ENCODE measurements around the gene FAM89B.

The FAM89B gene

GRCh38 chr11:65592858-65593517 is 20.6 kb downstream of the FAM89B start:
- no peak for DNase-seq
- Mint-ChIP-seq H3K4me3 (peak overlapping the region; percentile 62), H3K27me3 (ENCODE audit: low read depth, poor library complexity) (peaks cover 47% of the 10 kb centered on the region), H3K27ac (no peak overlapping the region), H3K36me3 (ENCODE audit: low read depth) (peaks cover 10% of the 10 kb centered on the region), H3K4me1 (peaks cover 51% of the 10 kb centered on the region), H3K9me3 (no peaks in the 10 kb centered on the region)
- no peak for TF ChIP-seq CTCF (IDR thresholded peaks at IDR 0.05)

GRCh38 chr11:65593518-65594414 is 21.4 kb downstream of the FAM89B start:
- peak; percentile 64 for TF ChIP-seq CTCF (IDR thresholded peaks at IDR 0.05)
- peaks cover 43% of the 10 kb centered on the region for H3K27me3 Mint-ChIP-seq (ENCODE audit: low read depth, poor library complexity)
- H3K9me3 Mint-ChIP-seq, result no peaks in the 10 kb centered on the region
- peaks cover 44% of the 10 kb centered on the region for H3K4me1 Mint-ChIP-seq
- H3K27ac Mint-ChIP-seq, result no peak overlapping the region
- DNase-seq, result peak; percentile 61
- H3K4me3 Mint-ChIP-seq, result peak overlapping the region; percentile 62
- H3K36me3 Mint-ChIP-seq (ENCODE audit: low read depth), result peaks cover 10% of the 10 kb centered on the region

DNA sequence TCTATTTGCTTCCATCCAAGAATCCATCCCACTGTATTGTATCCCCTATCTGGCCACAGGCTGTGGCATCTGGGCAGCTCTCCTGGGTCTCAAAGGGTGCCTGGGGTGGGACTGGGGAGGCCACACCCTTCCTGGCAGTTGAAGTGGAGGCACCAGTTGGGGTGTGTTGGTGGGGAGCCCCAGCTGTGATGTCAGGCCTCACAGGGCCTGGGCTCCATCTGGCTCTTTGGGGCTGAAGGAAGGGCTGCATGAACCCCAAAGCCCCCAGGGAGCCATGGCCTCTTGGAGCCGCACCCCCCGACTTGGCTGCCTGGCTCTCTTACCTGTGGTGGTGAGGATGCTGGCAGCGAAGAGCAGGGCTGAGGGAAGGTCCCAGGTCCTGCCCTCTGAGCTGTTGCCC is 22.8 kb downstream of the FAM89B start:
- no peaks in the 10 kb centered on the region for H3K9me3 Mint-ChIP-seq
- no peak for DNase-seq
- H3K36me3 Mint-ChIP-seq (ENCODE audit: low read depth), result peaks cover 15% of the 10 kb centered on the region
- no peak overlapping the region for H3K27ac Mint-ChIP-seq
- H3K27me3 Mint-ChIP-seq (ENCODE audit: low read depth, poor library complexity), result peaks cover 38% of the 10 kb centered on the region
- TF ChIP-seq CTCF (IDR thresholded peaks at IDR 0.05), result no peak
- no peak overlapping the region for H3K4me3 Mint-ChIP-seq
- H3K4me1 Mint-ChIP-seq, result peaks cover 32% of the 10 kb centered on the region

- Mint-ChIP-seq H3K27ac (no peak within 1 kb of the TSS), H3K4me3 (no peak within 1 kb of the TSS), H3K9me3 (no peaks in the 10 kb centered on the region), H3K36me3 (ENCODE audit: low read depth) (peaks cover 12% of the 10 kb centered on the region), H3K4me1 (peaks cover 27% of the 10 kb centered on the region), H3K27me3 (ENCODE audit: low read depth, poor library complexity) (peaks cover 33% of the 10 kb centered on the region)
- no peak for TF ChIP-seq CTCF (IDR thresholded peaks at IDR 0.05)
- DNase-seq, result no peak
Measured at GRCh38 chr11:65595543-65596281, 23.4 kb downstream of the FAM89B start, which contains the start of gene KCNK7. KCNK7 (minus strand) TSS chr11:65595800; CDS start chr11:65595772, 28 bp downstream.

- Mint-ChIP-seq H3K9me3 (no peaks in the 10 kb centered on the region), H3K4me3 (no peak overlapping the region), H3K36me3 (ENCODE audit: low read depth) (peaks cover 17% of the 10 kb centered on the region), H3K4me1 (peaks cover 22% of the 10 kb centered on the region), H3K27me3 (ENCODE audit: low read depth, poor library complexity) (peaks cover 25% of the 10 kb centered on the region), H3K27ac (no peak overlapping the region)
- no peak for DNase-seq
- TF ChIP-seq CTCF (IDR thresholded peaks at IDR 0.05), result no peak
Measured at GRCh38 chr11:65596520-65596919, 24.2 kb downstream of the FAM89B start.
